Body of pancreas (tissue), 4 donors: ENCODE data around the gene THY1. TPM values are rescaled to one million over a fixed set of nuclear protein-coding genes. Genes with fewer than 3 reads are reported as not detected.

Experiments used
- ATAC-seq: fragments of 150-250 bp; one replicate; pipeline ENCODE4 v1.9.1; 2016
- DNase-seq, 4 donors: peaks; one replicate each; pipeline ENCODE4 v3.0.0-alpha.2; 2019
- H3K27ac ChIP-seq, 4 donors: fragments of 200-600 bp; sonication (generic); 1 replicate in 3 of 4; 2 replicates in 1 of 4; pipeline versions ENCODE4 v1.5.1 to v1.6.1; 2016 to 2019; ENCODE audit warnings: mild to moderate bottlenecking in 1 of 4, mixed read lengths in 1 of 4, moderate library complexity in 1 of 4
- H3K27me3 ChIP-seq, 2 donors: fragments of 200-600 bp; sonication (generic); one replicate each; pipeline ENCODE4 v1.6.0; 2016; ENCODE audit warnings: mild to moderate bottlenecking in 1 of 2
- H3K36me3 ChIP-seq, 2 donors: fragments of 200-600 bp; sonication (generic); replicated peaks in 1 of 2; 2 replicates each; pipeline ENCODE4 v1.5.1; 2016; ENCODE audit warnings: low read depth in 2 of 2; ENCODE audit not compliant: insufficient read depth in 1 of 2
- H3K4me1 ChIP-seq: fragments of 200-600 bp; sonication (generic); one replicate; pipeline ENCODE4 v1.6.0; 2016
- H3K4me3 ChIP-seq, 2 donors: fragments of 200-600 bp; sonication (generic); 1 replicate in 1 of 2; 2 replicates in 1 of 2; pipeline ENCODE4 v1.5.1; 2016 to 2019
- H3K9me3 ChIP-seq, 3 donors: fragments of 200-600 bp; sonication (generic); 1 replicate in 2 of 3; 2 replicates in 1 of 3; pipeline ENCODE4 v1.5.1; 2016
- CTCF ChIP-seq, 7 experiments: fragments of 450-650 bp in 4 of 7; fragments of 200-600 bp in 3 of 7; sonication (generic) in 3 of 7; IDR thresholded peaks; one replicate each; pipeline ENCODE4 v1.5.1; 2016 to 2019; ENCODE audit warnings: antibody characterized with exemption in 7 of 7
- POLR2A ChIP-seq, 3 donors: fragments of 450-650 bp; IDR thresholded peaks; one replicate each; pipeline ENCODE4 v1.6.1; 2016; ENCODE audit warnings: antibody characterized with exemption in 3 of 3, mild to moderate bottlenecking in 2 of 3
- whole genome bisulfite sequencing, 2 donors: methylation state at CpG; one replicate each; pipeline ENCODE4 v1.1.5; 2017; 5-methylcytosine and 5-hydroxymethylcytosine counted together
- intact Hi-C: fragments of 100-400 bp; cut with DNase I; formaldehyde crosslinking; loops from one replicate; pipeline ENCODE4 v1.15.1; 2023
- total RNA-seq, 2 donors: library from RNA; depleted of rRNA; stranded (reverse); fragments of >200 nt; gene quantifications; one replicate each; pipeline ENCODE4 v1.1.0, GENCODE V29; 2016

THY1 gene
- total RNA-seq, 2 donors from 2014 or later, result 6.9 to 9.9 TPM

- WGBS, 2 donors, result 74 to 76% methylated on average over 3 of the region's 3 CpGs
- Histone ChIP-seq H3K4me3 (no peak overlapping the region), H3K27me3 (no peaks in the 10 kb centered on the region), H3K27ac (no peak overlapping the region), H3K9me3 (no peaks in the 10 kb centered on the region), H3K4me1 (peaks cover 11% of the 10 kb centered on the region), H3K36me3 (no peaks in the 10 kb centered on the region)
- DNase-seq, result no peak
- intact Hi-C loops, result no loop called here
- TF ChIP-seq POLR2A (IDR thresholded peaks at IDR 0.05), result no peak
- no peak for TF ChIP-seq CTCF (IDR thresholded peaks at IDR 0.05)
- no peak for ATAC-seq
These were observed 1.3 kb upstream of the THY1 start for GRCh38 chr11:119424276-119424675.

- Histone ChIP-seq H3K36me3 (no peaks in the 10 kb centered on the region), H3K4me3 (no peak overlapping the region), H3K9me3 (no peaks in the 10 kb centered on the region), H3K27me3 (no peaks in the 10 kb centered on the region), H3K4me1 (peaks cover 11% of the 10 kb centered on the region), H3K27ac (no peak overlapping the region)
- DNase-seq, result no peak
- ATAC-seq, result no peak
- 65 to 72% methylated on average over 13 to 14 of the region's 14 CpGs for WGBS, 2 donors
- TF ChIP-seq POLR2A (IDR thresholded peaks at IDR 0.05), result no peak
- TF ChIP-seq CTCF (IDR thresholded peaks at IDR 0.05), result no peak
- intact Hi-C loops, result no loop called here
These were observed 710 bp upstream of the THY1 start for GRCh38 chr11:119423509-119424254.

- TF ChIP-seq POLR2A (IDR thresholded peaks at IDR 0.05), result no peak
- TF ChIP-seq CTCF (IDR thresholded peaks at IDR 0.05), result no peak
- Histone ChIP-seq H3K4me1 (peaks cover 11% of the 10 kb centered on the region), H3K36me3 (no peaks in the 10 kb centered on the region), H3K9me3 (no peaks in the 10 kb centered on the region), H3K27me3 (no peaks in the 10 kb centered on the region), H3K4me3 (no peak overlapping the region), H3K27ac (peak overlapping the region in 1 of 4 donors; percentile 29)
- intact Hi-C loops, result no loop called here
- 2% methylated on average over 39 to 49 of the region's 49 CpGs for WGBS, 2 donors
- no peak for DNase-seq
- no peak for ATAC-seq
These were observed 797 bp downstream of the THY1 start for GRCh38 chr11:119421941-119422808.

- DNase-seq (no peak), ATAC-seq (no peak)
- no peak overlapping the region for H3K4me3 ChIP-seq
- TF ChIP-seq CTCF (IDR thresholded peaks at IDR 0.05) (no peak), POLR2A (IDR thresholded peaks at IDR 0.05) (no peak)
- no peak overlapping the region for H3K27ac ChIP-seq
- intact Hi-C loops, result no loop called here
- no peaks in the 10 kb centered on the region for H3K27me3 ChIP-seq
- no peaks in the 10 kb centered on the region for H3K9me3 ChIP-seq
- peaks cover 11% of the 10 kb centered on the region for H3K4me1 ChIP-seq
- no peaks in the 10 kb centered on the region for H3K36me3 ChIP-seq
- WGBS, 2 donors, result 26 to 30% methylated on average over 8 of the region's 8 CpGs
These were observed 1.6 kb downstream of the THY1 start for GRCh38 chr11:119421351-119421750.
